Endothelial cell of umbilical vein (primary cell): ENCODE results near the gene DCAF12.

Source experiments
- EZH2 ChIP-seq: IDR thresholded peaks from 2 replicates; pipeline ENCODE4 v1.6.1; 2012; ENCODE audit warnings: borderline replicate concordance, low read depth, mild to moderate bottlenecking, moderate library complexity, low read length, inconsistent platforms; ENCODE audit not compliant: severe bottlenecking
- FOS ChIP-seq: IDR thresholded peaks from 2 replicates; pipeline ENCODE4 v1.6.1; 2011; ENCODE audit warnings: mild to moderate bottlenecking, low read length, moderate library complexity, borderline replicate concordance; ENCODE audit not compliant: insufficient read depth
- MYC ChIP-seq: IDR thresholded peaks from one replicate; pipeline ENCODE4 v1.6.1; 2011; ENCODE audit warnings: mild to moderate bottlenecking, low read depth, low read length
- POLR2A ChIP-seq: IDR thresholded peaks from 2 replicates; pipeline ENCODE4 v1.6.1; 2012; ENCODE audit warnings: low read depth, mild to moderate bottlenecking, control low read depth, low read length
- POLR2AphosphoS5 ChIP-seq: IDR thresholded peaks from 2 replicates; pipeline ENCODE4 v1.6.1; 2012; ENCODE audit warnings: low read depth, mild to moderate bottlenecking, control low read depth, low read length, moderate library complexity; ENCODE audit not compliant: insufficient read depth
- TF ChIP-seq, protein P1 (sequence below), 2 donors: IDR thresholded peaks; 1 replicate in 1 of 2; 2 replicates in 1 of 2; pipeline ENCODE4 v1.5.1; 2011; ENCODE audit warnings: low read length in 2 of 2, mild to moderate bottlenecking in 2 of 2, moderate library complexity in 2 of 2, control low read depth in 1 of 2, inconsistent platforms in 1 of 2, low read depth in 1 of 2; ENCODE audit not compliant: insufficient read depth in 1 of 2; ENCODE audit errors: extremely low read depth in 1 of 2
- TF ChIP-seq, protein P2 (sequence below): IDR thresholded peaks from 2 replicates; pipeline ENCODE4 v1.6.1; 2011; ENCODE audit not compliant: insufficient read depth, insufficient read length

DNA sequence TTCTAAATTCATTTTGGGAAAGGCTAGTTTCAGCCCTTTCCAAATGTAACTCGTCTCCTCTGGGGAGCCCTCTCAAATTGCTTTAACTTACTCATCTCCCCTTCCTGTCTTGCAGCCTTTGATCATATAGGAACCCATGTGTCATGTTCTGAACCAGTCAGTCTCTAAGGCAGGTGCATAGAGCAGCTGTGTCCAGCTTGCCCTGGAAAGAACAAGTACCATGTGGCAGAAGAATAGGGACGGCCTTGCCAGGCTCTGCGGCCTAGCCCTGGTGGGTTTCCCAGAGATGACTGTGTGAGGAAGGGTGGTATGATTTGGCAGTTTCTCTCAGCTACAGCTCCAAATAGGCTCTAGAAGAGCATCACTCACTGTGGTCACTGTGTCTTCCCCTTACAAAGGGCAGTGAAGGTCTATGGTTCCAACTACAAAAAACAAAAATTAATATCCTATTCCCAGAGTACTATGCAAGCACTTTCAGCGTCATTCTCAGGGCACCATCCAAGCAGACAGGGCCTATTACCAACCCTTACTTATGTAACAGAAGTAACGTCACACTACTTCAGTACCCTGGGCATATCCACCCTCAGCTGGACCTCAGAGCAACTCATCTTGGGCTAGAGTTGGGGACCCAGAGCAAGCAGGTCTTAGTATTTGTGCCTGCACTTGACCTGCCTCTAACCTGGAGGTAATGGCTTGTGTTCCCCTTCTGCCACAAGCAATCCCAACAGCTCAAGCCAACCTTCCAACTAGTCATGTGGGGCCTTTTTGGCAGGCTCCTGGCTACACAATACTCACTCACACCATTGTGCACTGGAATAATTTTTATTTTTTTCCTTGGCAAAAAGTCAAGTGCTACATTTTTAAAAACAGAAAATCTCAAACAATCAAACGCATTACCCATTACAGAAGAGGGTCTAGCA lies 40.7 kb downstream of the DCAF12 start:
- TF ChIP-seq, protein P1, sequence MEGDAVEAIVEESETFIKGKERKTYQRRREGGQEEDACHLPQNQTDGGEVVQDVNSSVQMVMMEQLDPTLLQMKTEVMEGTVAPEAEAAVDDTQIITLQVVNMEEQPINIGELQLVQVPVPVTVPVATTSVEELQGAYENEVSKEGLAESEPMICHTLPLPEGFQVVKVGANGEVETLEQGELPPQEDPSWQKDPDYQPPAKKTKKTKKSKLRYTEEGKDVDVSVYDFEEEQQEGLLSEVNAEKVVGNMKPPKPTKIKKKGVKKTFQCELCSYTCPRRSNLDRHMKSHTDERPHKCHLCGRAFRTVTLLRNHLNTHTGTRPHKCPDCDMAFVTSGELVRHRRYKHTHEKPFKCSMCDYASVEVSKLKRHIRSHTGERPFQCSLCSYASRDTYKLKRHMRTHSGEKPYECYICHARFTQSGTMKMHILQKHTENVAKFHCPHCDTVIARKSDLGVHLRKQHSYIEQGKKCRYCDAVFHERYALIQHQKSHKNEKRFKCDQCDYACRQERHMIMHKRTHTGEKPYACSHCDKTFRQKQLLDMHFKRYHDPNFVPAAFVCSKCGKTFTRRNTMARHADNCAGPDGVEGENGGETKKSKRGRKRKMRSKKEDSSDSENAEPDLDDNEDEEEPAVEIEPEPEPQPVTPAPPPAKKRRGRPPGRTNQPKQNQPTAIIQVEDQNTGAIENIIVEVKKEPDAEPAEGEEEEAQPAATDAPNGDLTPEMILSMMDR (IDR thresholded peaks at IDR 0.05; ENCODE audit: extremely low read depth in 1 of 2, insufficient read depth in 1 of 2, low read depth in 1 of 2, low read length in 2 of 2): no peak
- TF ChIP-seq, protein P2, sequence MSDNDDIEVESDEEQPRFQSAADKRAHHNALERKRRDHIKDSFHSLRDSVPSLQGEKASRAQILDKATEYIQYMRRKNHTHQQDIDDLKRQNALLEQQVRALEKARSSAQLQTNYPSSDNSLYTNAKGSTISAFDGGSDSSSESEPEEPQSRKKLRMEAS: no peak
- TF ChIP-seq FOS: no peak
- no peak for TF ChIP-seq POLR2A
- TF ChIP-seq POLR2AphosphoS5: no peak
- no peak for TF ChIP-seq EZH2
- no peak for TF ChIP-seq MYC
